GM19452 (cell line): ENCODE data around the gene MSX2.

Source experiments
- ATAC-seq: cut with Tn5 transposase; IDR thresholded peaks from one replicate; pipeline ENCODE4 v1.9.1; 2021; ENCODE audit not compliant: unreplicated experiment

MSX2 gene

GRCh38 chr5:174717826-174718455, 6.4 kb upstream of the MSX2 start:
- no peak for ATAC-seq

DNA sequence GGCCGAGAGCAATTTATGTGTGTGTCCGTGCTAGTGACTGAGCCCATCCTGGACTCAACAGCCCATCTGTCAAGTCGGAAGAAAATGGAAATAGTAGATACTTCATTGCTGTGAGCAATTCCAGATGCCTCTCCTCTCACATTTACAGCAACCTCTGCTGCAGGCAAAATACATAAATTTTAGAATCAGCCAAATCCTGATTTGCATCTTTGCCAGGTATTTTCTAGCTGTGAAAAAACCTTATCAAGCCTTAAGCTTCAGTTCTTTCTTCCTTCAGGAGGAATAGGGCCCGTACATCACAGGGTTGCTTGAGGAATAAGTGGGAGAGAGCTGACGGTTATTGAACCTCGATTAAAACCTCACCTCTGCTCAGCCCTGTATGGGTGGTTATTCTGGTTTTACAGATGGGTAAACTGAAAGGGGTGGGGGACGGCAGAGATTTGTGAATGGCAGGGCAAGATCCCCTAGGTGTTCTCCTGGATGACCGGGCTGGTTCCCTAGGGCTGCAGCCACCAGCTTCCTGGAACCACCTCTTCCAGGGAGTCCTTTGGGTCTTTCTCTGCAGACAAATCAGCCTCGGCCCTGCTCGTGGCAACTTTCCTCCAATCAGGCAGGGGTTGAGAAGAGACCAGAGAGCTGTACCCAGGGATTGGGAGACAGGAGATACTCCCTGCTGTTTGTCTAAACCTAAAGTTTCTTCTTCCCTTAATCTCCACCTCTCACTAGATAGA, 5.3 kb upstream of the MSX2 start:
- no peak for ATAC-seq

DNA sequence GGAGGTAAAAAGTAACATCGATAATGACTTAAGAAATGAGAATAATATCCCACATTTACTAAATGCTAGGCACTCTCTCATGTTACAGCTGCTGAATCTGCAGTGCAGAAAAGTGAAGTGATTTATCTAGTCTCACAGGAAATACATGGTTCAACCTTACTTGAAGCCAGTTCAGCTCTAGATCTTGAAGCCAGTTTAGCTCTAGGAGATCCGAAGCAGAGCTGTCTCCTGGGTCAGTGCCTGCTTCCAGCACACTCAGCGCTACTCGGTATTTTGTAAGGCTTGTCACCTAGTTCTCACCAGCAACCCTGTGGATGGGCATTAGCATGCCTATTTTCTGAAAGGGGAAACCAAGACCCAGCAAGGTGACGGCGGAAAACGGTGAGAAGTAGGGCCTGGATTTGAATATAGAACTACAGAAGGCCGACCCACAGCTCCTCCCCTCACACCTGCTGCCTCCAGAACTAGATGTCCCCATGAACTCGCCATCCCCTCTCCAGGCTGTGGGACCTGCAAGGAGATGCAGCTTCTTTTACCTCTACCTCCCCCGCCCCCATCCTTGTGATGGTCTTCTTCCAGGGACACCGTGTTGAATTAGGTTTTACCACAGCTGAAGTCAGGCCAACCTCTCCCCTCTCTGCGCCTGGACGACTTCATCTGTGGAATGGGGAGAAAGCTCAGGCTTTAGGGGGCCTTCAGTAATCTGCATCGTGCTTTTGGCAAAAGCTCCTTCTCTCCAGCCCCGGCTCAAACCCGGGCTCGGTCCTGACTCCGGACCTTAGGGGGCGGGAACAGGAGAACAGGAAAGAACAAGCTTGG, 4.4 kb upstream of the MSX2 start:
- no peak for ATAC-seq

DNA sequence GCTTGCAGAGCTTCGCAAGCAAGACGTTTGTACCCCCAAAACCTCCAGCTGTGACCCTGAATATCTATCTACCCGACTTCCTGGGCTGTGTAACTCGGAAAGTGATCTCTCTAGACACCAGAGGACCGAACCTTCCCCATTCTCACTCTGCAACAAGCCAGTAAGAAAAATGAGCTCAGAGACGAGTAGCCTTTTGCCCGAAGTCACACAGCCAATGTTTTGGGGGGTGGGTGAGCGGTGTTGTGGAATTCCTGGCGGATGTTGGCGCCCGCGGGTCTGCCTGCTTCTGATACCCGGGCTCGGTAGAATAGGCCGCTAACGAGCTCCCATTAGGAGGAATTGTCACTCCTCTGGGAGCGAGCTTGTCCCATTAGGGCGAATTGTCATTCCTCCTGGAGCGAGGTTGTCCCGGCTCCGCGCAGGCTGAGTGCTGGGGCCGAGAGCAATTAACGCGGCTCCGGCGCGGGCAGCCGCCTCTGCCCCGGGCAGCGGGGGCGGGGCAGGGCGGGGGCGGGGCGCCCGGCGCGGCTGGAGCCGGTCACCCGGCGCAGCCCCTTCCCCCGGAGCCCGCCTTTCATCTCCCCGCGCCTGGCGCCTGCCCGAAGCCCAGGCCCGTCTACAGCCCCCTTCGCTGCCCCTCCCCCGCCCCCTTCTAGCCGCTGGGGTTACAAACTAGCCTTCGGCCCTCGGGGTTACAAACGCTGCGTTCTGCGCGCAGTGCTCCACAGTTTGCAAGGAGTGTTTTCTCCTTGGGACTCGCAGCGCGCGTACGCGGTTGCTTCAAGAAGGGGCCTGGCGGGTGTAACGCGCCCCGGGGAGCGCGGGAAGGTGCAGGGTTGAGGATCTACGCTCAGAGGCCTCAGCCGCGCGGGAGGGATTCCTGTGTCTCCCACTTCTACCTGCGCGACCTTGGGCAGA, 3.5 kb upstream of the MSX2 start:
- ATAC-seq, result no peak

- no peak for ATAC-seq
Measured at GRCh38 chr5:174721530-174722432, 2.6 kb upstream of the MSX2 start.

DNA sequence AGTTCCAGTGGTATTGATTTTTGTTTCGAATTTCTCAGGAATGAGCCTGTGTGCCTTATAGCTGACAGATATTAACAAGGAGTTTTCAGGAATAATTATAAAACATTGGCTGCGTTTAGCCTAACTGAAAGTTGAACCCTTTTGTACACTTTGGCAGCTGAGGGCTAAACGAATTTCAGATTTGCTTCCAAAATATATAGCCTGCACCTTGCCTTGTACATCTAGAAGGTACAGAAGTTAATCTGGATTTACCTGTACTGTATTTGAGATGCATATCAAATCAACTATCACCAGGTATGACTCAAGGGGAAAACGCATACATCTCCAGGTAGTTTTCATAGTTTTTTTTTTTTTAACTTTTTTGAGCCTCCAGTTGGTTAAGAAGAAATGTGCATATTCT, 1.9 kb upstream of the MSX2 start:
- ATAC-seq, result no peak

DNA sequence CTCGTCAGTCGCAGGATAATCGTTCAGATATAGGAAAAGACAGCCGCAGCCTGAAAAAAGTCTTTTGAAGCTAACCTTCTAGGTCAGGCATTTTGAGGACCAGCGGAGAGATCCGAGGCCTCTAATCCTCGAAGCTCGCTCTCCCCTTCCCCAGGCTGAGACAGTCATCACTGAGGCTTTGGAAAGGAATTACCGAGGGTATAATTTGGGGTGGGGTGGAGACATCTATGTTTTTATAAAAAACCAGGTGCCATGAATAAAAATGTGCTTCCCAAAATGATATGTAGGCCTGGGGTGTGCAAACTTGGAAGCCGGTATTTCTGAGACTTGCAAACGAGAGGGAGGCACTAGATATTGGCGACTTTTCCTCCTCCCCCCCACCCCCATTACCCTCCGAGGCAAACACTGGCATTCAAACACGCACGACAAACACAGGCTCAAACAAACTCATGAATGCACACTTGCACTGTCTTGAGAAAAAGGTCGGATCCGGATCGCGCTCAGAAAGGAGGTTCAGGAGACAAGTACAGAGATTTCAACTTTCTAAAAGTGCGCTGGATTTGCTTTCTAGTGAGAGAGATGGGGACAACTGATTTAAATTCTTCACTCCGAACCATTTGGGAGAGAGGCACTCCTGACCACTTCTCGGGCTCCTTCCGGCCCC, 935 bp upstream of the MSX2 start:
- no peak for ATAC-seq

GRCh38 chr5:174723979-174724483, 351 bp upstream of the MSX2 start:
- ATAC-seq, result no peak

DNA sequence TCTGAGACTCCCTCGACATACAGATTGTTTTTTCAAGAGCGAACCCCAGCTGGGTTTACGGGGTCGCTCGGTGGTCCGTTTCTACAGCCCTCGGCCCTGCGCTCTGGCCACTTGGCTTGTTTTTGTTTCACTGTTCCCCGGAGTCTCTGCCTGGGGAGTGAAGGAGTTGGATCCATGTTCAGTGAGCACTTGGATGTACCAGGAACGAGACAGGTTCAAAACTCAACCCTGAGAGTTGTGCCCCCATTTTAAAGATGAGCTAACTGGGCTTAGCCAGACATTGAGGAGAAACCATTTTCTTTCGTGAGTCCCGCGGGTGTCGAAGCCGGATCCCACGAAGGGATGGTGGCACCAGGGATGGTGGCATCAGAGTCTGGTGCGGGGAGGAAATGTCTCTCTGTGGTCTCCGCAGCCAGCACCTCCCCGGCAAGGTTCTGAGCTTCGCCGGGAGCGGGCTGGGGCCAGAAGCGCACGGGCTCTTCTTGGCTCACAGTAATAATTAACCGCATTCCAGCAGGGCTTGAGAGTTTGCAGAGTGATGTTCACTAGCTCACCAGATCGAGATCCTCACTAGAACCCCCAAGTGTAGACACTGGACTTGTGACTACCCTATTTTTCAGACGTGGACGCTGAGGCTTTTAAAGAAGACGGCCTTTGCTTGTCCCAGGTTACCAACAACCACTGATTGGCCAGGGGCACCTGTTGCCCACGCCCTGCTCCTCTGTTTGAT, 1.0 kb downstream of the MSX2 start:
- no peak for ATAC-seq

GRCh38 chr5:174725991-174726601, 1.7 kb downstream of the MSX2 start:
- no peak for ATAC-seq

GRCh38 chr5:174726916-174727793, 2.8 kb downstream of the MSX2 start:
- ATAC-seq, result no peak

DNA sequence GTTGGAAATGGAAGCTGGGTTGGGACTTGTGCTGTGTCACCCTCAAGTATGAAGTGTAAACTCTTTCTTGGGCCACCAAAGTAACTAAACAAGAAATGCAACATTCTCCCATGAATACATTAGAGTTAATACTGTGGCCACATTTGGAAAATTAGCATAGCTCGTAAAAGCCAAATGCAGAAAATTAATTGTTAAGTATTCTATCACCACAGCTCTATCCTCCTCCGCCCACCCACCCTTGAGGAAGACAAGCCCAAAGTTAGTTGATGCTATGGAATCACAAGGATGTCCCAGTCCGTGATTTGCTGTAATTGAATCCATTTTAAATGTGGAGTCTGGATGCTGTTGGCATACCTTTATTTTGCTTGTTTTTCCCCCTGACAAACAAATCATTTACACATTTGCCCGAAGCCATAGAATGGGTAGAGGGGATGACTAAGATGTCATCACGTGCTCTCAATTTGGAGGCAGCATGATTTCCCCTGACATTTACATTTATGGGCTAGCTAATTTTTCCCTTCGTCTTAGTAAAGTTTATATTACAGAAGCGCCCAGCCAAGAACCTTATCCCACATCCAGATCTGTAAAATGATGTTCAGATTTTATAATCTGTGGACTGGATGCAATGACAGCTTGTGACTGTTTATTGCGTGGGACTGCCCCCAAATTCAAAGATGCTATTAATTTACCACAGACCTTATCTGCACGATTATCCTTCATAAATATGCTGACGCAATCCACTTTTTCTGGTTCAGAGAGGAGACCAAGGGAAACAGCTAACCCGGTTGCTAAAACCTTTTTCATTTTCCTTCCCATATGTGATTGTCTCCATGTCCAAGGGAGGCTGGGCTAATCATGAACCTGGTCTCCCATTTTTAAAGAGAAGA, 3.7 kb downstream of the MSX2 start:
- ATAC-seq, result no peak

DNA sequence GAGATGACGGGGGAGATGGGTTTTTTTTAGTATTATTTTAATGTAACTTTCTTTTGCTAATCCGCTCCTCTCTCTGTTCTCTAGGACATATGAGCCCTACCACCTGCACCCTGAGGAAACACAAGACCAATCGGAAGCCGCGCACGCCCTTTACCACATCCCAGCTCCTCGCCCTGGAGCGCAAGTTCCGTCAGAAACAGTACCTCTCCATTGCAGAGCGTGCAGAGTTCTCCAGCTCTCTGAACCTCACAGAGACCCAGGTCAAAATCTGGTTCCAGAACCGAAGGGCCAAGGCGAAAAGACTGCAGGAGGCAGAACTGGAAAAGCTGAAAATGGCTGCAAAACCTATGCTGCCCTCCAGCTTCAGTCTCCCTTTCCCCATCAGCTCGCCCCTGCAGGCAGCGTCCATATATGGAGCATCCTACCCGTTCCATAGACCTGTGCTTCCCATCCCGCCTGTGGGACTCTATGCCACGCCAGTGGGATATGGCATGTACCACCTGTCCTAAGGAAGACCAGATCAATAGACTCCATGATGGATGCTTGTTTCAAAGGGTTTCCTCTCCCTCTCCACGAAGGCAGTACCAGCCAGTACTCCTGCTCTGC, 4.8 kb downstream of the MSX2 start:
- no peak for ATAC-seq

- no peak for ATAC-seq
Measured at GRCh38 chr5:174731214-174732035, 7.0 kb downstream of the MSX2 start.
